ENCODE measurements around the gene IFT122.
"Not testable (repeated sequence)": the region's sequence is repeated elsewhere in the genome, so short reads cannot be mapped to it uniquely, and the experiment has no call there.

The IFT122 gene

DNA sequence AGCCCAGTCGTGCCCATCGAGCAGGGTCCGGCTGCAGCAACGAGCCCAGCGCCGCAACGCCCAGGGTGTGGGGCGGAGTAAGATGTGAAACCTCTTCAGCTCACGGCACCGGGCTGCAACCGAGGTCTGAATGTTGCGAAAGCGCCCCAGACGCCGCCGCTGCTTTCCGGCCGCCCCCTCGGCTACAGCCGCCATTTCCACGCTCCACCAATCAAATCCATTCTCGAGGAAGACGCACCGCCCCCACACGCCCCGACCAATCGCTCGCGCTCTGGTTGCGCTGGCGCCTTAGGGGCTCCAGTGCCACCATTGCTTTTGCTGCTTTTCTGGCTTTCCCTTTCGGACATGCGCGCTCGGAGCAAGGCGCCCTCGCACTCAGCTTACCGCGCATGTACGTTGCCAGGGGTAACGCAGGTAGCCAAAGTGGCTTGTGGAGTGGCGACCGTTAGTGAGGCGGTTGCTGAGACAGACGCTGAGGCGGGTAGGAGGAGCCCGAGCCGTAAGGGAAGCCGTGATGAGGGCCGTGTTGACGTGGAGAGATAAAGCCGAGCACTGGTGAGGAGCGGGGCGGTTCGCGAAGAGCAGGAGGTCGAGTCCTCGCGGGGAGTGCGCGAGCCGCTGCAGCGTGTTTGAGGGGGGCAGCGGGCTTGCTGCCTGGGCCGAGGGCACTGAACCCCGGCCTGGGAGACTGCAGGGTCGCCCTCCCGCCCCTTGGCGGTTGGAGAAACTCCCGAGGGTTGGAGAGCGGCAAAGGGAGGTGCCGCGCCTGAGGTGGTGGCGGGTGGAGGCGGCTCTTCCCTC, at the start of gene IFT122, which contains the start of gene MBD4:
Gene IFT122, plus strand, starts transcription at position 408 of the 801 bp plus-strand sequence. Its CDS starts 107 bp downstream, at position 515.
Gene MBD4, minus strand, starts transcription at position 132 of the 801 bp plus-strand sequence. Its CDS starts 115 bp downstream, at position 17.
- peak; percentile 72 to 99 (median 95) for DNase-seq

- DNase-seq: not testable (repeated sequence)
These were observed 48.4 kb upstream of the IFT122 start for GRCh38 chr3:129391583-129391982.

DNA sequence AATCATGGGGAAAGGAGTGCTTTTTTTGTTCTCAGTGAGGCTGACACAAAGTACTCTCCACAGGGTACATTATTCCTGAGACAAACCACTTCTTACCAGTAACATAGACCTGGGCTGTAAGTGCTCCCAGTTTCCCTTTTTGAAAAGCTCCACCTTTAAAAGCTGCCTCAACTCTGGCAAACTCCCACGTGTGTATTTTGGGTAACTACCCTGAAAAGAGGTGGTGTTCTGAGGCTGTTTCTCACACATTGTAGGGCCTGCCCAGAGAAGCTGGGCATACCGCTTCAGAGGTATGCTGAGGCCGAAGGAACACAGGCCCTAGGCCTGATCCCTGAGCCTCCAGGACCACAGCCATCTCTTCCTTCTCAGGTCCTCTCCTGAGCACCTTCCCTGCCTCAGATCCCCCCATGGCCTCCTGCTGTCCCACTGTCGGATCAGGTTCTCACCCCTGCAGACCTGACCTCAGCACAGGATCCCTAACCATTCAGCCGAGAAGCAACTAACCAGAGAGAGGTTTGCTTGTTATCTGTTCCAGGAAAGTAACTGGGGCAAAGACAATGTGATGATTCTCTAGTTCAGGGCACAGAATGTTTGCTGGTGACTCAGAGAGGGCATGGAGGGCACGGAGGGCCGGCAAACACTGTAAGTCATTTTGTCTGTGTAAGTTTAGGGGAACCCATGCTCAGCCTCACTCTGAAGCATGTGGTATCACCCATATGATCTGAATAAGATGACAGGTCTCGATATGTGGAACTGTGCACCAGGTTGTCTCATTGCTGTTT, 47.7 kb upstream of the IFT122 start:
- not testable (repeated sequence) for DNase-seq

DNA sequence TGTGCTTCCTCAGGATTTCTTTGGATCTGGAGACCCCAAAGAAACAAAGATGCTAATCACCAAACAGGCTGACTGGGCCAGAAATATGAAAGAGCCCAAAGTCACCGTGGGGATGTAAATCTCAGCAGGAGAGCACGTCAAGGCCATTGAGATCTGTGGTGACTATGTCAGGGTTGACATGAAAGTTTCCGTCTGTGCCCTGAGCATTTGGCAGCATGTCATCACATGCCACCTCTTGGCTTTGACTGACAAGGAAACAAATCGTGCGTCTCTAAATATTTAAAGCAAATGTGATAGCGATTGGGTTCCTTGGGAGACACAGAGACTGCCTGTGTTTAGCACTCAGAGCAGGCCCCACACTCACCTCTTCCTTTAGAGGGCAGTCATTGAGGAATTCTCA, 46.8 kb upstream of the IFT122 start:
- no peak for DNase-seq

DNA sequence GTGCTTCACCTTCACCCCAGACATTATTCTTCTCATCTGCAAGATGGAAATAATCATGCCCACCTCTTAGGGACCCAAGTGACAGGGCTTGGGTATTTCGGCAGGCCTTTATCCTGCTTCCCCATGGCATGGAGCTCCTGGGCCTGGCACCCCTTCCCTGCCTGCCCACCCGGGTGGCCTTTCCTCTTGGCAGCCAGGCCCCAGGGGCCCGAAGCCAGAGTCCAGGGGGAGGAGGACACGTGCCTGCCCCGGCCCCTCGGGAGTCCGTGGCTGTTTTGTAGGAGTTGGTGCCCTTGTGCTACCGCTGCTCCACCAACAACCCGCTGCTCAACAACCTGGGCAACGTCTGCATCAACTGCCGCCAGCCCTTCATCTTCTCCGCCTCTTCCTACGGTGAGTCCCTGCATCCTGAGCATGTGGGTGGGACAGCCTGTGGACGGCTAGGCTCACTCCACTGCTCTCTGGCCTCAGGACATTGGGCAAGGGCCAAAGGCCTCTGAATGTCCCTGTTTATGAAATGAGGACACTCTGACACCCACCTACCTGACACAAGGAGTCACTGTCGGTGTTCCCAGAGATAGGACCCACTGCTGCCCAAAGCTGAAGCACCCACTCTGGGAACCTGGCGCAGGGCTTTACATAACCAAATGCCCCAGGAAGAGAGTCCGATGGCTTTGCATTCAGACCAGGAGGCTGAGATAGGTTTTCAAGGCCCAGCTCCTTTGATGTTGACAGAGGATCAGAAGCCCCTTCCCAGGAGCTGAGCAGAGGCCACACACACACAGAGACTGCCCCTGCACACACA, 46.1 kb upstream of the IFT122 start:
- DNase-seq: not testable (repeated sequence)

DNA sequence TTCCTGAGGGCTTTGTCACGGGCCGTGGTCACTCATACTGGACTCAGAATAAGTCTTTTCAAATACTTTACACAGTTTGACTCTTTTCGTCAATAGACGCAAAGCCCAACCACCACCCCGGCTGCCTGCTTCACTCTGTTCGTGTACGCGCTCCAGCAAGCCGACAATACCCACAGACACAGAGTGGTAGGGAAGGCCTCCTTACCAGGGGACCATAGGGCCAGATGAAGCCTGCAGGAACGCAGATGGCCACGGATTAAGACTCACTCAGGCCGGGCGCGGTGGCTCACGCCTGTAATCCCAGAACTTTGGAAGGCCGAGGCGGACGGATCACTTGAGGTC, 41.2 kb upstream of the IFT122 start:
- peak in 3 of 56 donors; percentile 34 to 46 (median 41) for DNase-seq

GRCh38 chr3:129399145-129399894, 40.7 kb upstream of the IFT122 start:
- DNase-seq: peak; percentile 20 to 92 (median 72)

DNA sequence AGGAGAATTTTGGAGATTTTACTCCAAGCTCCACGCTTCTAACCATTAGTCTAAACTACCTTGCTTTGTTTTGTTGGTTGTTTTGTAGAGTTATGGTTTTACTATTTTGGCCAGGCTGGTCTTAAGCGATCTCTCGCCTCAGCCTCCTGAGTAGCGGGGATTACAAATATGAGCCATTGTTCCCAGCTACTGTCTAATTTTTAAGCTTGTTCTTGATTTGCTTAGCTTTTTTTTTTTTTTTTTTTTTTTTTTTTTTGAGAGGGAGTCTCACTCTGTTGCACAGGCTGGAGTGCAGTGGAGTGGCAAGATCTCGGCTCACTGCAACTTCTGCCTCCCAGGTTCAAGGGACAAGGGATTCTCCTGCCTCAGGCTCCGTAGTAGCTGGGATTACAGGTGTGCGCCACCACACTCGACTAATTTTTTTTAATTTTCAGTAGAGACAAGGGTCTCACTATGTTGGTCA, 40.1 kb upstream of the IFT122 start:
- DNase-seq: peak in 1 of 56 donors; percentile 26

- no peak for DNase-seq
These were observed 37.8 kb upstream of the IFT122 start for GRCh38 chr3:129402210-129402609.

DNA sequence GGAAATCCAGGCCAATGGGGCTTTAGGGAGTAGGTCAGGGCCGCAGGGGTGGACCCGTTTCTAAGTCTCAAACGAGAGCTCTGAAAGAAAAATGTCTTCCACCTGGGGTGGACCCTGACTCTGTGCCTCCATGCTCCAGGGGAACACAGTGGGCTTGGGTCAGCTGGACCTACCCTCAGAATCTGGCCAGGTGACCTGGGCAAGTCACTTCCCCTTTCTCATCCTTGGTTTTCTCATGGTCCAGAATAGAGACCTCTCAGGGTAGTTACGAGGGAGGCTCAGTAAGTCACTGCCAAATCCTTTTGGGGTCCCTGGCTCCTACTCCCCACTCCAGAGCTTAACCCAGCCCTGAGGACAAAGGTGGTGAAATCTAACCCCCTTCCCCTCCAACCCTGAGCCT, 37.4 kb upstream of the IFT122 start:
- no peak for DNase-seq

DNA sequence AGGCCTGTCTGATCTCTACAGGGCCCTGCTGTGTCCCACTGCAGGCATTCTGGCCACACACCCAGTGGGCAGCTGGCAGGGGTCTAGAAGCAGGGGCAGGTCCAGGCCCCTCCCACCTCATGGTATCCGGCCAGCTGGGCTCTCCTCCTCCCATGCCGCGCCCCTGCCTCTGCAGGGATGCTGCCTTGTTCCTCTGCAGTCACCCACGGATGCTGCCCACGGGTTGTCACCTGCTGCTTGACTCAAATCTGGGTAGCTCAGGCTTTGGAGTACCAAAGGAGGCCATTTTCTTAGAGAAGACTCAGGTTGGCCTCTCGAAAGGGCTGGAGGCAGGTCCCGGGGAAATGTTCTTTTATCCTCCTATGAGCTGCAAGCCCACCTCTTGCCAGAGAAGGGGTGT, 36.6 kb upstream of the IFT122 start:
- no peak for DNase-seq

GRCh38 chr3:129404130-129404529, 35.9 kb upstream of the IFT122 start:
- DNase-seq: no peak

- no peak for DNase-seq
These were observed 35.4 kb upstream of the IFT122 start for GRCh38 chr3:129404610-129405009.

DNA sequence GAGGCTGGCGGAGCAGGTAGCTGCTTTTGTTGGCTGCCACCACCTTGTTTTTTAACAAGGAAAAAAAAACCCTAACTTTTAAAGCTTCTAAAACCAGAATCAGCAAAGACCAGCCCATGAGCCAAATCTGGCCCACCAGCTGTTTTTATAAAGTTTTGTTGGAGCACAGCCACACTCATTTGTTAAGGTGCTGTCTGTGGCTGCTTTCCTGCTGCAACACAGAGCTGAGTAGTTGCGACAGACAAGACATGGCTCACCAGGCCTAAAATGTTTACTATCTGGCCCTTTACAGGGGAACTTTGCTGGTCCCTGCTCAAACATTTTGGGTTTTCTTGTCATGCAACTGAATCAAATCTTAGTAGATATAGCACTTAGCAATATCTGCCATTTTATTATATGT, 30.5 kb upstream of the IFT122 start:
- DNase-seq: no peak

- DNase-seq: no peak
These were observed 29.1 kb upstream of the IFT122 start for GRCh38 chr3:129410971-129411370.

DNA sequence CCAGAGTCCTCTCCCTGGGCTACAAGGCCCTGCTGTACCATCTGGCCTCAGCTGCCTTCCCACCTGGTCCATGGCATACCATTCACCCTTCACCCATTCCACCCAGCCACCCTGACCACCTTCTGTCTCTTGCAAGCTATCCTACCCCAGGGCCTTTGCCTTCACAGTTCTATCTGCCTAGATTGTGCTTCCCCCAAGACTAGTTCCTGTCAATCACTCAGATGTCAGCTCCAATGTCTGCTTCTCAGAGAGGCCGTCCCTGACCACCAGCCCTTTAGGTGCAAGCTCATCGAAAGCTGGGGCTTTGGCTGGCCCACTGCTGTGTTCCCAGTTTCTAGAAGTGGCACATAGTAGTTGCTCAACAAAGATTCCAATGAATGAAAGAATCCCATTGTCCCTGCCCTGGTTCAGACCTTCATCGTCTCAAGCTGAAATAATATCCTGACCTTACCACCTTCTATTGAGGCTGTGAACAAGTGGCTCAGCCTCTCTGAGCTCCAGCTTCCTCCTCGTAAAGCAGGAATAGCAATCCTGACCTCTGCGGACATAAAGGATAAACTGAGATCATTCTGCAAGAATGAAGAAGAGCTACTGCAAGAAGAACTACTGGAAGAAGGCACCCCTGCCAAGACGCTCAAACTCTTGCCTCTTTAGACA, 27.4 kb upstream of the IFT122 start:
- no peak for DNase-seq

GRCh38 chr3:129413238-129413637, 26.8 kb upstream of the IFT122 start:
- not testable (repeated sequence) for DNase-seq

- DNase-seq: no peak
These were observed 26.1 kb upstream of the IFT122 start for GRCh38 chr3:129413687-129414506.

GRCh38 chr3:129415378-129415777, 24.6 kb upstream of the IFT122 start:
- DNase-seq: no peak

Data from amygdala (tissue), 56 donors.